Lung (tissue), 12 donors: ENCODE results near the gene C2orf76. TPM values are rescaled to one million over a fixed set of nuclear protein-coding genes. Genes with fewer than 3 reads are reported as not detected.
A peak's percentile ranks its signal among the peaks of the same experiment; 100 is the strongest.

ENCODE experiments used
- ATAC-seq: fragments of 200-7000 bp; cut with Tn5 transposase; one replicate; pipeline ENCODE4 v1.9.1; 2020; ENCODE audit warnings: moderate number of reproducible peaks; ENCODE audit not compliant: insufficient read depth, low FRiP score
- DNase-seq, 3 donors: peaks; one replicate each; pipeline ENCODE4 v3.0.0-alpha.2; 2013 to 2017
- H3K27ac ChIP-seq, 2 donors: one replicate each; pipeline ENCODE4 v1.5.1; 2013; ENCODE audit warnings: mild to moderate bottlenecking in 2 of 2, moderate library complexity in 2 of 2, control low read depth in 1 of 2, inconsistent platforms in 1 of 2, low read depth in 1 of 2, low read length in 1 of 2
- H3K27me3 ChIP-seq, 3 donors: one replicate each; pipeline ENCODE4 v1.5.1; 2013; ENCODE audit warnings: low read length in 2 of 3; ENCODE audit not compliant: control insufficient read depth in 3 of 3, insufficient read depth in 3 of 3
- H3K36me3 ChIP-seq, 4 donors: one replicate each; pipeline ENCODE4 v1.5.1; 2013; ENCODE audit warnings: low read length in 4 of 4, mild to moderate bottlenecking in 1 of 4, moderate library complexity in 1 of 4; ENCODE audit not compliant: control insufficient read depth in 4 of 4, insufficient read depth in 4 of 4
- H3K4me1 ChIP-seq, 5 donors: one replicate each; pipeline ENCODE4 v1.5.1; 2013; ENCODE audit warnings: low read length in 5 of 5, mild to moderate bottlenecking in 2 of 5, moderate library complexity in 1 of 5; ENCODE audit not compliant: control insufficient read depth in 5 of 5, insufficient read depth in 5 of 5
- H3K4me3 ChIP-seq: one replicate; pipeline ENCODE4 v1.5.1; 2013; ENCODE audit warnings: mild to moderate bottlenecking, control low read depth, moderate library complexity
- H3K9ac ChIP-seq, 2 donors: one replicate each; pipeline ENCODE4 v1.5.1; 2013; ENCODE audit warnings: low read length in 2 of 2, control low read depth in 1 of 2; ENCODE audit not compliant: insufficient read depth in 1 of 2
- H3K9me3 ChIP-seq, 4 donors: one replicate each; pipeline ENCODE4 v1.5.1; 2013; ENCODE audit warnings: low read length in 3 of 4, mild to moderate bottlenecking in 1 of 4, moderate library complexity in 1 of 4; ENCODE audit not compliant: control insufficient read depth in 4 of 4, insufficient read depth in 3 of 4
- CTCF ChIP-seq: IDR thresholded peaks from 2 replicates; pipeline ENCODE4 v1.5.1; 2012; ENCODE audit warnings: mild to moderate bottlenecking; ENCODE audit errors: control extremely low read depth, extremely low read depth
- WGBS, 2 donors: extraction: QIAGEN DNeasy Blood & Tissue Kit; methylation state at CpG; one replicate each; pipeline ENCODE4 v1.1.7; 2013; 5-methylcytosine and 5-hydroxymethylcytosine counted together
- polyA plus RNA-seq, 2 donors: library from polyadenylated mRNA; stranded (reverse); fragments of 200-250 nt; gene quantifications; one replicate each; pipeline ENCODE4 v1.2.1, GENCODE V29; 2013
- total RNA-seq, 2 donors: library from RNA; depleted of rRNA in 1 of 2; stranded (reverse); fragments of >200 nt in 1 of 2; gene quantifications; one replicate each; pipeline ENCODE4 v1.2.1, GENCODE V29; 2014 to 2021
- donor health status: control.
- donor health status: control.
- donor health status: Bipolar disorder and iron deficiency.
- donor health status: healthy.
- donor health status: DM: yes; HTN: yes; CAD: no.

The C2orf76 gene
- total and polyA plus RNA-seq, 4 donors = 9.1 to 24.6 (median 17.3) TPM

GRCh38 chr2:119306196-119306590, 60.4 kb downstream of the C2orf76 start:
- no peak for ATAC-seq
- Histone ChIP-seq H3K36me3 (peaks cover 0 to 3% (median 2%) of the 10 kb centered on the region in 4 donors), H3K9ac (peak overlapping the region in 1 of 2 donors; percentile 19), H3K4me1 (peaks cover 0 to 3% (median 0%) of the 10 kb centered on the region in 5 donors), H3K27ac (peak overlapping the region in 1 of 2 donors; percentile 58), H3K27me3 (no peaks in the 10 kb centered on the region), H3K9me3 (no peaks in the 10 kb centered on the region), H3K4me3 (no peak overlapping the region)
- no peak for TF ChIP-seq CTCF
- 85 to 87% methylated on average over 10 of the region's 10 CpGs for WGBS, 2 donors
- no peak for DNase-seq

- DNase-seq (no peak), ATAC-seq (no peak)
- H3K4me1 ChIP-seq = peaks cover 0 to 3% (median 0%) of the 10 kb centered on the region in 5 donors
- H3K9me3 ChIP-seq = no peaks in the 10 kb centered on the region
- no peak for TF ChIP-seq CTCF
- no peak overlapping the region for H3K4me3 ChIP-seq
- H3K36me3 ChIP-seq = peaks cover 0 to 3% (median 0%) of the 10 kb centered on the region in 4 donors
- H3K27ac ChIP-seq = peak overlapping the region in 1 of 2 donors; percentile 58
- WGBS, 2 donors = 79 to 84% methylated on average over 12 of the region's 12 CpGs
- H3K27me3 ChIP-seq = no peaks in the 10 kb centered on the region
- H3K9ac ChIP-seq = no peak overlapping the region
Measured at GRCh38 chr2:119305497-119306195, 61.0 kb downstream of the C2orf76 start.

DNA sequence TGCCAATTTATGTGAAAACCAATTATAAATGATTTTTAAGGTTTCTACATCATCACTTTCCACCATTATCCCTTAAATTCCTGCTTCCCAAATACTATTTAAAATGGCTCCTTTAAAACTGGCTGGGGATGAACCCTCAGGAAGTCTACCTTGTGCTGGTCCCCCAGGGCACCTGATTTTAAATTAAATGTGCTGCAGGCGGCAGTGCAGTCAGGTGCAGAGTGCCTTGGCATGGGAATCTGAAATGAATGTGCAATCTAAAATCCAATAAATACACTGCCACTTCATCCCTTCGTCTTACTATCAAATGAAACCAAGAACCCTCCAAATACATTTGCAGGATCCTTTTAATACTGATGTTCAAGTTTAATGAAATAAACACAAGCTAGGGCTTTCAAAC, 61.8 kb downstream of the C2orf76 start:
- Histone ChIP-seq H3K27ac (no peak overlapping the region), H3K27me3 (no peaks in the 10 kb centered on the region), H3K9ac (no peak overlapping the region), H3K36me3 (peaks cover 0 to 3% (median 0%) of the 10 kb centered on the region in 4 donors), H3K4me1 (peaks cover 0 to 3% (median 0%) of the 10 kb centered on the region in 5 donors), H3K9me3 (no peaks in the 10 kb centered on the region), H3K4me3 (no peak overlapping the region)
- ATAC-seq (no peak), DNase-seq (no peak)
- WGBS, 2 donors = 93 to 96% methylated on average over 2 of the region's 2 CpGs
- TF ChIP-seq CTCF = no peak
